Loucy (cell line): Measurements from ENCODE around the gene CYP27B1.

Experiments
- EZH2phosphoT487 ChIP-seq: fragments of 200-600 bp; IDR thresholded peaks from 2 replicates; pipeline ENCODE4 v1.6.1; 2018; ENCODE audit warnings: antibody characterized with exemption, mild to moderate bottlenecking, moderate library complexity, borderline replicate concordance
- TF ChIP-seq, protein P1 (sequence below): fragments of 200-600 bp; sonication (generic); conservative IDR thresholded peaks from 2 replicates; pipeline ENCODE4 v1.5.1; 2014; ENCODE audit warnings: mild to moderate bottlenecking, antibody characterized with exemption, low read length

GRCh38 chr12:57744194-57744776, 22.6 kb downstream of the CYP27B1 start:
- TF ChIP-seq, protein P1, sequence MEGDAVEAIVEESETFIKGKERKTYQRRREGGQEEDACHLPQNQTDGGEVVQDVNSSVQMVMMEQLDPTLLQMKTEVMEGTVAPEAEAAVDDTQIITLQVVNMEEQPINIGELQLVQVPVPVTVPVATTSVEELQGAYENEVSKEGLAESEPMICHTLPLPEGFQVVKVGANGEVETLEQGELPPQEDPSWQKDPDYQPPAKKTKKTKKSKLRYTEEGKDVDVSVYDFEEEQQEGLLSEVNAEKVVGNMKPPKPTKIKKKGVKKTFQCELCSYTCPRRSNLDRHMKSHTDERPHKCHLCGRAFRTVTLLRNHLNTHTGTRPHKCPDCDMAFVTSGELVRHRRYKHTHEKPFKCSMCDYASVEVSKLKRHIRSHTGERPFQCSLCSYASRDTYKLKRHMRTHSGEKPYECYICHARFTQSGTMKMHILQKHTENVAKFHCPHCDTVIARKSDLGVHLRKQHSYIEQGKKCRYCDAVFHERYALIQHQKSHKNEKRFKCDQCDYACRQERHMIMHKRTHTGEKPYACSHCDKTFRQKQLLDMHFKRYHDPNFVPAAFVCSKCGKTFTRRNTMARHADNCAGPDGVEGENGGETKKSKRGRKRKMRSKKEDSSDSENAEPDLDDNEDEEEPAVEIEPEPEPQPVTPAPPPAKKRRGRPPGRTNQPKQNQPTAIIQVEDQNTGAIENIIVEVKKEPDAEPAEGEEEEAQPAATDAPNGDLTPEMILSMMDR, result no peak
- no peak for TF ChIP-seq EZH2phosphoT487
